Stimulated activated naive B cell treated with anti-CD40 and anti-IgM and Interleukin-4, amounts not matched to agents 10 μg/mL and 1 μg/mL and 100 μg/mL, for 72 hours (primary cell): ENCODE results near the gene EXOSC2.
"Not testable (repeated sequence)": the region's sequence is repeated elsewhere in the genome, so short reads cannot be mapped to it uniquely, and the experiment has no call there.

Experiments
- ATAC-seq, 2 donors: fragments of 150-1000 bp; cut with Tn5 transposase; replicated peaks; 2 replicates each; pipeline ENCODE4 v1.10.0; 2021; ENCODE audit warnings: moderate library complexity in 1 of 2
- DNase-seq: peaks from one replicate; pipeline ENCODE4 v3.0.0; 2021
- H3K27ac Mint-ChIP-seq: one replicate; pipeline ENCODE4 v1.8.0; 2022; ENCODE audit warnings: mild to moderate bottlenecking, mixed read lengths
- H3K27me3 Mint-ChIP-seq, 2 donors: one replicate each; pipeline ENCODE4 v1.8.0; 2022; ENCODE audit warnings: mixed read lengths in 2 of 2
- H3K36me3 Mint-ChIP-seq, 2 donors: one replicate each; pipeline ENCODE4 v1.8.0; 2022; ENCODE audit warnings: mixed read lengths in 2 of 2, mild to moderate bottlenecking in 1 of 2
- H3K4me1 Mint-ChIP-seq, 2 donors: one replicate each; pipeline ENCODE4 v1.8.0; 2022; ENCODE audit warnings: mixed read lengths in 2 of 2, mild to moderate bottlenecking in 1 of 2
- H3K4me3 Mint-ChIP-seq, 2 donors: one replicate each; pipeline ENCODE4 v1.8.0; 2022; ENCODE audit warnings: mild to moderate bottlenecking in 2 of 2, mixed read lengths in 2 of 2, moderate library complexity in 1 of 2
- H3K9me3 Mint-ChIP-seq, 2 donors: one replicate each; pipeline ENCODE4 v1.8.0; 2022; ENCODE audit warnings: mixed read lengths in 2 of 2, mild to moderate bottlenecking in 1 of 2

Gene EXOSC2

GRCh38 chr9:130677252-130677651, 16.3 kb upstream of the EXOSC2 start:
- DNase-seq (no peak), ATAC-seq (no peak)
- Mint-ChIP-seq H3K4me1 (peaks cover 0 to 5% of the 10 kb centered on the region in 2 donors), H3K27me3 (peaks cover 10 to 50% of the 10 kb centered on the region in 2 donors), H3K27ac (no peak overlapping the region), H3K9me3 (no peaks in the 10 kb centered on the region), H3K36me3 (no peaks in the 10 kb centered on the region), H3K4me3 (no peak overlapping the region)

GRCh38 chr9:130680836-130681768, 12.5 kb upstream of the EXOSC2 start:
- no peak overlapping the region for H3K27ac Mint-ChIP-seq
- H3K9me3 Mint-ChIP-seq: no peaks in the 10 kb centered on the region
- peak; percentile 67 for DNase-seq
- H3K27me3 Mint-ChIP-seq: peaks cover 14 to 32% of the 10 kb centered on the region in 2 donors
- peak overlapping the region; percentile 79 to 93 for H3K4me3 Mint-ChIP-seq
- no peaks in the 10 kb centered on the region for H3K36me3 Mint-ChIP-seq
- ATAC-seq: peak; percentile 72 to 75
- H3K4me1 Mint-ChIP-seq: peaks cover 2 to 9% of the 10 kb centered on the region in 2 donors

GRCh38 chr9:130681769-130682420, 11.7 kb upstream of the EXOSC2 start:
- H3K27me3 Mint-ChIP-seq: peaks cover 14 to 26% of the 10 kb centered on the region in 2 donors
- peak overlapping the region; percentile 87 for H3K27ac Mint-ChIP-seq
- no peaks in the 10 kb centered on the region for H3K9me3 Mint-ChIP-seq
- DNase-seq (no peak), ATAC-seq (peak; percentile 54 to 55)
- peaks cover 2 to 9% of the 10 kb centered on the region in 2 donors for H3K4me1 Mint-ChIP-seq
- no peaks in the 10 kb centered on the region for H3K36me3 Mint-ChIP-seq
- H3K4me3 Mint-ChIP-seq: peak overlapping the region; percentile 79 to 93

GRCh38 chr9:130682421-130683121, 11.0 kb upstream of the EXOSC2 start:
- H3K27ac Mint-ChIP-seq: peak overlapping the region; percentile 87
- H3K4me1 Mint-ChIP-seq: peaks cover 2 to 9% of the 10 kb centered on the region in 2 donors
- peak overlapping the region; percentile 79 to 93 for H3K4me3 Mint-ChIP-seq
- ATAC-seq (peak; percentile 20 to 29), DNase-seq (no peak)
- H3K27me3 Mint-ChIP-seq: peaks cover 14 to 23% of the 10 kb centered on the region in 2 donors
- no peaks in the 10 kb centered on the region for H3K9me3 Mint-ChIP-seq
- H3K36me3 Mint-ChIP-seq: no peaks in the 10 kb centered on the region

- H3K36me3 Mint-ChIP-seq: no peaks in the 10 kb centered on the region
- no peak for DNase-seq
- H3K4me3 Mint-ChIP-seq: no peak overlapping the region
- H3K9me3 Mint-ChIP-seq: no peaks in the 10 kb centered on the region
- no peak for ATAC-seq
- H3K27ac Mint-ChIP-seq: no peak overlapping the region
- H3K4me1 Mint-ChIP-seq: peaks cover 4 to 9% of the 10 kb centered on the region in 2 donors
- H3K27me3 Mint-ChIP-seq: peaks cover 4 to 11% of the 10 kb centered on the region in 2 donors
Measured at GRCh38 chr9:130685104-130685503, 8.5 kb upstream of the EXOSC2 start.

GRCh38 chr9:130685945-130686344, 7.6 kb upstream of the EXOSC2 start:
- not testable (repeated sequence) for ATAC-seq, H3K27ac Mint-ChIP-seq, DNase-seq, H3K36me3 Mint-ChIP-seq, H3K9me3 Mint-ChIP-seq, H3K4me1 Mint-ChIP-seq, H3K4me3 Mint-ChIP-seq
- H3K27me3 Mint-ChIP-seq: peaks cover 9 to 11% of the 10 kb centered on the region in 2 donors

GRCh38 chr9:130687615-130688014, 6.0 kb upstream of the EXOSC2 start:
- Mint-ChIP-seq H3K36me3 (no peaks in the 10 kb centered on the region), H3K9me3 (peaks cover 0 to 2% of the 10 kb centered on the region in 2 donors), H3K4me3 (no peak overlapping the region), H3K27ac (no peak overlapping the region), H3K27me3 (peaks cover 6 to 11% of the 10 kb centered on the region in 2 donors), H3K4me1 (peaks cover 3 to 6% of the 10 kb centered on the region in 2 donors)
- no peak for DNase-seq
- ATAC-seq: no peak

- DNase-seq: no peak
- H3K9me3 Mint-ChIP-seq: peaks cover 0 to 2% of the 10 kb centered on the region in 2 donors
- no peak overlapping the region for H3K4me3 Mint-ChIP-seq
- H3K36me3 Mint-ChIP-seq: no peaks in the 10 kb centered on the region
- H3K4me1 Mint-ChIP-seq: peaks cover 6 to 7% of the 10 kb centered on the region in 2 donors
- H3K27me3 Mint-ChIP-seq: peaks cover 5 to 11% of the 10 kb centered on the region in 2 donors
- ATAC-seq: no peak
- no peak overlapping the region for H3K27ac Mint-ChIP-seq
Measured at GRCh38 chr9:130688072-130688471, 5.5 kb upstream of the EXOSC2 start.

- Mint-ChIP-seq H3K27me3 (peaks cover 5 to 11% of the 10 kb centered on the region in 2 donors), H3K27ac (no peak overlapping the region), H3K9me3 (peaks cover 0 to 2% of the 10 kb centered on the region in 2 donors), H3K4me1 (peaks cover 10 to 11% of the 10 kb centered on the region in 2 donors), H3K36me3 (peaks cover 0 to 3% of the 10 kb centered on the region in 2 donors), H3K4me3 (no peak overlapping the region)
- DNase-seq: no peak
- no peak for ATAC-seq
Measured at GRCh38 chr9:130689572-130689936, 4.0 kb upstream of the EXOSC2 start.

GRCh38 chr9:130689937-130690700, 3.5 kb upstream of the EXOSC2 start:
- Mint-ChIP-seq H3K27me3 (peaks cover 5 to 11% of the 10 kb centered on the region in 2 donors), H3K27ac (no peak overlapping the region), H3K4me1 (peaks cover 13 to 16% of the 10 kb centered on the region in 2 donors)

GRCh38 chr9:130692321-130692720, 1.3 kb upstream of the EXOSC2 start:
- ATAC-seq: no peak
- peak overlapping the region; percentile 87 to 97 for H3K4me3 Mint-ChIP-seq
- peaks cover 21 to 23% of the 10 kb centered on the region in 2 donors for H3K36me3 Mint-ChIP-seq
- H3K9me3 Mint-ChIP-seq: peaks cover 0 to 2% of the 10 kb centered on the region in 2 donors
- peaks cover 26 to 34% of the 10 kb centered on the region in 2 donors for H3K4me1 Mint-ChIP-seq
- peaks cover 5 to 10% of the 10 kb centered on the region in 2 donors for H3K27me3 Mint-ChIP-seq
- DNase-seq: no peak
- no peak overlapping the region for H3K27ac Mint-ChIP-seq

More at GRCh38 chr9:130689937-130690700, 3.5 kb upstream of the EXOSC2 start:
- no peak for ATAC-seq
- H3K9me3 Mint-ChIP-seq: peaks cover 0 to 2% of the 10 kb centered on the region in 2 donors
- no peak for DNase-seq
- H3K36me3 Mint-ChIP-seq: peaks cover 4 to 7% of the 10 kb centered on the region in 2 donors
- H3K4me3 Mint-ChIP-seq: no peak overlapping the region

- Mint-ChIP-seq H3K4me1 (peaks cover 29 to 42% of the 10 kb centered on the region in 2 donors), H3K27ac (peak overlapping the region; percentile 94), H3K27me3 (peaks cover 3 to 5% of the 10 kb centered on the region in 2 donors), H3K9me3 (peaks cover 0 to 2% of the 10 kb centered on the region in 2 donors), H3K4me3 (peak overlapping the region; percentile 87 to 97), H3K36me3 (peaks cover 24 to 27% of the 10 kb centered on the region in 2 donors)
- peak in 1 of 2 donors; percentile 4 for ATAC-seq
- DNase-seq: no peak
Measured at GRCh38 chr9:130693101-130693425, 517 bp upstream of the EXOSC2 start.

GRCh38 chr9:130694205-130694604, 625 bp downstream of the EXOSC2 start:
- DNase-seq (no peak), ATAC-seq (no peak)
- H3K27ac Mint-ChIP-seq: peak overlapping the region; percentile 94
- H3K9me3 Mint-ChIP-seq: peaks cover 0 to 2% of the 10 kb centered on the region in 2 donors
- H3K27me3 Mint-ChIP-seq: peaks cover 0 to 5% of the 10 kb centered on the region in 2 donors
- peaks cover 28 to 34% of the 10 kb centered on the region in 2 donors for H3K36me3 Mint-ChIP-seq
- peak overlapping the region; percentile 87 to 97 for H3K4me3 Mint-ChIP-seq
- peaks cover 36 to 53% of the 10 kb centered on the region in 2 donors for H3K4me1 Mint-ChIP-seq
